ENCODE measurements around the gene CTCFL. TPM values are rescaled to one million over a fixed set of nuclear protein-coding genes. Genes with fewer than 3 reads are reported as not detected.

Gene CTCFL
- total and polyA plus RNA-seq, 2 donors (not counting 3 experiments of a cell fraction or from before 2014, with no cell fraction given), result not detected

GRCh38 chr20:57573894-57574293, 49.0 kb upstream of the CTCFL start:
- dilution Hi-C loops (cut with MboI; ENCODE audit: extremely low pct_ligation_motif_present, low sequenced_read_pairs), result no loop called here
- TF ChIP-seq MYC (IDR thresholded peaks at IDR 0.05; ENCODE audit: low read depth, low read length) (no peak), EZH2 (IDR thresholded peaks at IDR 0.05; ENCODE audit: borderline replicate concordance, low read depth, low read length, severe bottlenecking) (no peak), POLR2AphosphoS5 (IDR thresholded peaks at IDR 0.05; ENCODE audit: insufficient read depth, low read depth, low read length) (no peak), POLR2A (IDR thresholded peaks at IDR 0.05; ENCODE audit: low read depth, low read length) (no peak), GATA2 (IDR thresholded peaks at IDR 0.05; ENCODE audit: insufficient read depth, insufficient read length, low read depth, low read length) (no peak), JUN (IDR thresholded peaks at IDR 0.05; ENCODE audit: borderline replicate concordance, insufficient read depth, insufficient read length, low read depth) (no peak)
- TF ChIP-seq, protein P1, sequence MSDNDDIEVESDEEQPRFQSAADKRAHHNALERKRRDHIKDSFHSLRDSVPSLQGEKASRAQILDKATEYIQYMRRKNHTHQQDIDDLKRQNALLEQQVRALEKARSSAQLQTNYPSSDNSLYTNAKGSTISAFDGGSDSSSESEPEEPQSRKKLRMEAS (IDR thresholded peaks at IDR 0.05; ENCODE audit: insufficient read depth, insufficient read length), result no peak
- no peak for DNase-seq (ENCODE audit: low read depth, low spot score)
- Histone ChIP-seq H3K4me2 (ENCODE audit: insufficient read depth, low read length) (no peak overlapping the region), H3K27ac (ENCODE audit: insufficient read depth, low read depth, low read length) (no peak overlapping the region), H3K9ac (replicated peaks; ENCODE audit: extremely low read depth, insufficient read depth, low read length) (no peak overlapping the region), H4K20me1 (replicated peaks; ENCODE audit: control insufficient read depth, extremely low read depth, insufficient read depth, low read length) (no peaks in the 10 kb centered on the region), H3K9me1 (replicated peaks; ENCODE audit: control insufficient read depth, extremely low read depth, insufficient read depth, low read length) (no peaks in the 10 kb centered on the region), H3K36me3 (ENCODE audit: control insufficient read depth in 2 of 2, extremely low read depth in 1 of 2, insufficient read depth in 2 of 2, low read length in 2 of 2) (no peaks in the 10 kb centered on the region), H3K79me2 (ENCODE audit: control insufficient read depth, insufficient read depth, low read length) (no peaks in the 10 kb centered on the region), H3K27me3 (ENCODE audit: control insufficient read depth in 2 of 2, insufficient read depth in 2 of 2, low read length in 2 of 2) (no peaks in the 10 kb centered on the region), H2AFZ (ENCODE audit: low read depth, low read length) (no peak overlapping the region), H3K4me3 (replicated peaks in 1 of 3; ENCODE audit: insufficient read depth in 1 of 3, low read depth in 1 of 3, low read length in 3 of 3) (no peak overlapping the region), H3K9me3 (replicated peaks; ENCODE audit: control insufficient read depth, insufficient read depth, low read length) (no peaks in the 10 kb centered on the region), H3K4me1 (ENCODE audit: control insufficient read depth, extremely low read depth, insufficient read depth, low read length) (no peaks in the 10 kb centered on the region)
- no TSS peak for BruUV-seq (replicated peaks)
- ChIA-PET POLR2A (no interaction called here), CTCF (interaction anchor here (0.6 kb wide), 1 partner anchor 11 kb away, joined by 4 read pairs; no protein-coding TSS in a partner anchor)
- FAIRE-seq, result no peak
- intact Hi-C loops (cut with micrococcal nuclease), result no loop called here

GRCh38 chr20:57573242-57573641, 48.3 kb upstream of the CTCFL start:
- ChIA-PET CTCF (interaction anchor here (1.4 kb wide), 1 partner anchor 9 kb away, joined by 3 read pairs; no protein-coding TSS in a partner anchor), POLR2A (no interaction called here)
- DNase-seq (ENCODE audit: low read depth, low spot score) (no peak), FAIRE-seq (no peak)
- no peak overlapping the region for H2AFZ ChIP-seq (ENCODE audit: low read depth, low read length)
- intact Hi-C loops (cut with micrococcal nuclease), result no loop called here
- no peaks in the 10 kb centered on the region for H3K27me3 ChIP-seq (ENCODE audit: control insufficient read depth in 2 of 2, insufficient read depth in 2 of 2, low read length in 2 of 2)
- H3K4me3 ChIP-seq (replicated peaks in 1 of 3; ENCODE audit: insufficient read depth in 1 of 3, low read depth in 1 of 3, low read length in 3 of 3), result no peak overlapping the region
- H3K4me2 ChIP-seq (ENCODE audit: insufficient read depth, low read length), result no peak overlapping the region
- H3K36me3 ChIP-seq (ENCODE audit: control insufficient read depth in 2 of 2, extremely low read depth in 1 of 2, insufficient read depth in 2 of 2, low read length in 2 of 2), result no peaks in the 10 kb centered on the region
- no TSS peak for BruUV-seq (replicated peaks)
- H3K9ac ChIP-seq (replicated peaks; ENCODE audit: extremely low read depth, insufficient read depth, low read length), result no peak overlapping the region
- dilution Hi-C loops (cut with MboI; ENCODE audit: extremely low pct_ligation_motif_present, low sequenced_read_pairs), result no loop called here
- no peaks in the 10 kb centered on the region for H3K4me1 ChIP-seq (ENCODE audit: control insufficient read depth, extremely low read depth, insufficient read depth, low read length)
- H3K9me1 ChIP-seq (replicated peaks; ENCODE audit: control insufficient read depth, extremely low read depth, insufficient read depth, low read length), result no peaks in the 10 kb centered on the region
- no peaks in the 10 kb centered on the region for H4K20me1 ChIP-seq (replicated peaks; ENCODE audit: control insufficient read depth, extremely low read depth, insufficient read depth, low read length)
- H3K27ac ChIP-seq (ENCODE audit: insufficient read depth, low read depth, low read length), result no peak overlapping the region
- no peaks in the 10 kb centered on the region for H3K9me3 ChIP-seq (replicated peaks; ENCODE audit: control insufficient read depth, insufficient read depth, low read length)
- TF ChIP-seq POLR2AphosphoS5 (IDR thresholded peaks at IDR 0.05; ENCODE audit: insufficient read depth, low read depth, low read length) (no peak), MYC (IDR thresholded peaks at IDR 0.05; ENCODE audit: low read depth, low read length) (no peak), CTCF (IDR thresholded peaks at IDR 0.05; ENCODE audit: extremely low read depth in 1 of 2, insufficient read depth in 1 of 2, low read depth in 1 of 2, low read length in 2 of 2) (no peak), EZH2 (IDR thresholded peaks at IDR 0.05; ENCODE audit: borderline replicate concordance, low read depth, low read length, severe bottlenecking) (no peak), GATA2 (IDR thresholded peaks at IDR 0.05; ENCODE audit: insufficient read depth, insufficient read length, low read depth, low read length) (no peak), POLR2A (IDR thresholded peaks at IDR 0.05; ENCODE audit: low read depth, low read length) (no peak), FOS (IDR thresholded peaks at IDR 0.05; ENCODE audit: borderline replicate concordance, insufficient read depth, low read length) (no peak)
- TF ChIP-seq, protein P1 (IDR thresholded peaks at IDR 0.05; ENCODE audit: insufficient read depth, insufficient read length), result no peak
- H3K79me2 ChIP-seq (ENCODE audit: control insufficient read depth, insufficient read depth, low read length), result no peaks in the 10 kb centered on the region

Measured in endothelial cell of umbilical vein (primary cell).